H1 (cell line): ENCODE measurements around the gene KHDC4. TPM values are rescaled to one million over a fixed set of nuclear protein-coding genes. Genes with fewer than 3 reads are reported as not detected.

Experiments used
- MAX ChIP-seq: IDR thresholded peaks from 2 replicates; pipeline ENCODE4 v1.6.1; 2012; ENCODE audit warnings: inconsistent platforms
- RNF2 ChIP-seq: fragments of 200-900, 300-1000 bp; sonication (generic); IDR thresholded peaks from 2 replicates; pipeline ENCODE4 v1.7.1; 2016; ENCODE audit warnings: borderline replicate concordance, low read depth, mild to moderate bottlenecking, antibody characterized with exemption, low read length; ENCODE audit not compliant: poor library complexity, severe bottlenecking; ENCODE audit errors: missing control alignments
- polyA plus RNA-seq, 7 experiments: library from polyadenylated mRNA; depleted of rRNA in 3 of 7; stranded (reverse) in 5 of 7; unstranded in 2 of 7; fragments of >200 nt in 5 of 7; fragments of 200-250 nt in 2 of 7; gene quantifications; 1 replicate in 5 of 7; 2 replicates in 1 of 7; 4 replicates in 1 of 7; pipeline versions ENCODE4 v1.2.1 to v1.2.3, GENCODE V29; 2011 to 2013; ENCODE audit warnings: missing spikeins in 2 of 7, mixed read lengths in 2 of 7
- total RNA-seq: library from RNA; stranded (reverse); fragmentation: NEBNext Ultra II Directional; extraction: Animal tissue kit (Norgen Biotek cat#: 25700); gene quantifications from 2 replicates; pipeline ENCODE4 v1.2.1, GENCODE V29; 2021

Gene KHDC4
- total and polyA plus RNA-seq, 2 of the 8 experiments (the other 6 are each of a cell fraction or from before 2014, with no cell fraction given) = 56.6 to 81.1 TPM

- no peak for TF ChIP-seq RNF2
- no peak for TF ChIP-seq MAX
Measured at GRCh38 chr1:155966135-155966534, 31.9 kb upstream of the KHDC4 start (continued).
